ENCODE results near the gene CNFN.

Gene CNFN

GRCh38 chr19:42376177-42376555 lies 13.9 kb downstream of the CNFN start:
- peaks cover 3% of the 10 kb centered on the region for H3K4me1 ChIP-seq (ENCODE audit: control insufficient read depth, insufficient read depth, low read length)
- DNase-seq (ENCODE audit: low read depth, low spot score), result no peak
- peaks cover 11% of the 10 kb centered on the region; the same call in 1 of the 2 replicates for H3K36me3 ChIP-seq (ENCODE audit: control insufficient read depth, insufficient read depth, low read length)
- WGBS (ENCODE audit: insufficient coverage, insufficient read length), result no CpG with 5 or more reads among the region's 17 CpGs
- H3K27me3 ChIP-seq (ENCODE audit: control insufficient read depth, insufficient read depth, low read length), result no peaks in the 10 kb centered on the region
- no peak overlapping the region for H3K27ac ChIP-seq (ENCODE audit: low read length)
- no peak overlapping the region for H3K4me3 ChIP-seq (ENCODE audit: low read length)
- H3K9me3 ChIP-seq (ENCODE audit: control insufficient read depth, insufficient read depth, low read length), result no peaks in the 10 kb centered on the region

- no peaks in the 10 kb centered on the region for H3K27me3 ChIP-seq (ENCODE audit: control insufficient read depth, insufficient read depth, low read length)
- peaks cover 6% of the 10 kb centered on the region for H3K4me1 ChIP-seq (ENCODE audit: control insufficient read depth, insufficient read depth, low read length)
- no peaks in the 10 kb centered on the region for H3K9me3 ChIP-seq (ENCODE audit: control insufficient read depth, insufficient read depth, low read length)
- DNase-seq (ENCODE audit: low read depth, low spot score), result no peak
- no peak overlapping the region for H3K27ac ChIP-seq (ENCODE audit: low read length)
- H3K4me3 ChIP-seq (ENCODE audit: low read length), result no peak overlapping the region
- H3K36me3 ChIP-seq (ENCODE audit: control insufficient read depth, insufficient read depth, low read length), result peaks cover 11% of the 10 kb centered on the region; the same call in 1 of the 2 replicates
- no CpG with 5 or more reads among the region's 54 CpGs for WGBS (ENCODE audit: insufficient coverage, insufficient read length)
Measured at GRCh38 chr19:42375415-42376176, 14.5 kb downstream of the CNFN start.

- DNase-seq (ENCODE audit: low read depth, low spot score), result no peak
- H3K4me3 ChIP-seq (ENCODE audit: low read length), result no peak overlapping the region
- peaks cover 6% of the 10 kb centered on the region for H3K4me1 ChIP-seq (ENCODE audit: control insufficient read depth, insufficient read depth, low read length)
- no peaks in the 10 kb centered on the region for H3K27me3 ChIP-seq (ENCODE audit: control insufficient read depth, insufficient read depth, low read length)
- H3K27ac ChIP-seq (ENCODE audit: low read length), result no peak overlapping the region
- WGBS (ENCODE audit: insufficient coverage, insufficient read length), result no CpG with 5 or more reads among the region's 11 CpGs
- H3K36me3 ChIP-seq (ENCODE audit: control insufficient read depth, insufficient read depth, low read length), result peaks cover 11% of the 10 kb centered on the region; the same call in 1 of the 2 replicates
- H3K9me3 ChIP-seq (ENCODE audit: control insufficient read depth, insufficient read depth, low read length), result no peaks in the 10 kb centered on the region
Measured at GRCh38 chr19:42374826-42375376, 15.2 kb downstream of the CNFN start.

GRCh38 chr19:42370626-42371175 lies 19.4 kb downstream of the CNFN start:
- Histone ChIP-seq H3K4me3 (ENCODE audit: low read length) (no peak overlapping the region), H3K36me3 (ENCODE audit: control insufficient read depth, insufficient read depth, low read length) (peaks cover 6% of the 10 kb centered on the region; the same call in 1 of the 2 replicates), H3K9me3 (ENCODE audit: control insufficient read depth, insufficient read depth, low read length) (no peaks in the 10 kb centered on the region), H3K27ac (ENCODE audit: low read length) (no peak overlapping the region), H3K4me1 (ENCODE audit: control insufficient read depth, insufficient read depth, low read length) (peaks cover 16% of the 10 kb centered on the region), H3K27me3 (ENCODE audit: control insufficient read depth, insufficient read depth, low read length) (no peaks in the 10 kb centered on the region)
- WGBS (ENCODE audit: insufficient coverage, insufficient read length), result no CpG with 5 or more reads among the region's 12 CpGs
- DNase-seq (ENCODE audit: low read depth, low spot score), result no peak

GRCh38 chr19:42370068-42370520 lies 20.0 kb downstream of the CNFN start:
- DNase-seq (ENCODE audit: low read depth, low spot score), result peak; percentile 89
- no CpG with 5 or more reads among the region's 9 CpGs for WGBS (ENCODE audit: insufficient coverage, insufficient read length)
- H3K4me3 ChIP-seq (ENCODE audit: low read length), result no peak overlapping the region

GRCh38 chr19:42369433-42370067 lies 20.5 kb downstream of the CNFN start:
- H3K9me3 ChIP-seq (ENCODE audit: control insufficient read depth, insufficient read depth, low read length), result no peaks in the 10 kb centered on the region
- no CpG with 5 or more reads among the region's 27 CpGs for WGBS (ENCODE audit: insufficient coverage, insufficient read length)
- no peaks in the 10 kb centered on the region for H3K27me3 ChIP-seq (ENCODE audit: control insufficient read depth, insufficient read depth, low read length)
- no peak for DNase-seq (ENCODE audit: low read depth, low spot score)
- H3K27ac ChIP-seq (ENCODE audit: low read length), result no peak overlapping the region
- 0 out of 2 replicates have a peak, but pooled peaks cover 3% of the 10 kb centered on the region for H3K36me3 ChIP-seq (ENCODE audit: control insufficient read depth, insufficient read depth, low read length)
- H3K4me3 ChIP-seq (ENCODE audit: low read length), result no peak overlapping the region
- H3K4me1 ChIP-seq (ENCODE audit: control insufficient read depth, insufficient read depth, low read length), result peaks cover 16% of the 10 kb centered on the region

More at GRCh38 chr19:42370068-42370520, 20.0 kb downstream of the CNFN start:
- H3K27ac ChIP-seq (ENCODE audit: low read length), result no peak overlapping the region
- 0 out of 2 replicates have a peak, but pooled peaks cover 3% of the 10 kb centered on the region for H3K36me3 ChIP-seq (ENCODE audit: control insufficient read depth, insufficient read depth, low read length)
- no peaks in the 10 kb centered on the region for H3K9me3 ChIP-seq (ENCODE audit: control insufficient read depth, insufficient read depth, low read length)
- peaks cover 16% of the 10 kb centered on the region for H3K4me1 ChIP-seq (ENCODE audit: control insufficient read depth, insufficient read depth, low read length)
- H3K27me3 ChIP-seq (ENCODE audit: control insufficient read depth, insufficient read depth, low read length), result no peaks in the 10 kb centered on the region

- H3K9me3 ChIP-seq (ENCODE audit: control insufficient read depth, insufficient read depth, low read length), result 0 out of 2 replicates have a peak, but pooled peaks cover 1% of the 10 kb centered on the region
- no peak overlapping the region for H3K4me3 ChIP-seq (ENCODE audit: low read length)
- DNase-seq (ENCODE audit: low read depth, low spot score), result no peak
- peaks cover 16% of the 10 kb centered on the region for H3K4me1 ChIP-seq (ENCODE audit: control insufficient read depth, insufficient read depth, low read length)
- peaks cover 8% of the 10 kb centered on the region for H3K36me3 ChIP-seq (ENCODE audit: control insufficient read depth, insufficient read depth, low read length)
- WGBS (ENCODE audit: insufficient coverage, insufficient read length), result no CpG with 5 or more reads among the region's 15 CpGs
- no peaks in the 10 kb centered on the region for H3K27me3 ChIP-seq (ENCODE audit: control insufficient read depth, insufficient read depth, low read length)
- H3K27ac ChIP-seq (ENCODE audit: low read length), result no peak overlapping the region
Measured at GRCh38 chr19:42368765-42369164, 21.3 kb downstream of the CNFN start.

GRCh38 chr19:42368360-42368759 lies 21.7 kb downstream of the CNFN start:
- Histone ChIP-seq H3K4me1 (ENCODE audit: control insufficient read depth, insufficient read depth, low read length) (peaks cover 16% of the 10 kb centered on the region), H3K36me3 (ENCODE audit: control insufficient read depth, insufficient read depth, low read length) (peaks cover 9% of the 10 kb centered on the region), H3K4me3 (ENCODE audit: low read length) (no peak overlapping the region), H3K27me3 (ENCODE audit: control insufficient read depth, insufficient read depth, low read length) (no peaks in the 10 kb centered on the region), H3K27ac (ENCODE audit: low read length) (no peak overlapping the region), H3K9me3 (ENCODE audit: control insufficient read depth, insufficient read depth, low read length) (0 out of 2 replicates have a peak, but pooled peaks cover 2% of the 10 kb centered on the region)
- no peak for DNase-seq (ENCODE audit: low read depth, low spot score)
- no CpG with 5 or more reads among the region's 11 CpGs for WGBS (ENCODE audit: insufficient coverage, insufficient read length)

GRCh38 chr19:42367929-42368328 lies 22.2 kb downstream of the CNFN start:
- no peak overlapping the region for H3K27ac ChIP-seq (ENCODE audit: low read length)
- H3K4me3 ChIP-seq (ENCODE audit: low read length), result no peak overlapping the region
- WGBS (ENCODE audit: insufficient coverage, insufficient read length), result no CpG with 5 or more reads among the region's 4 CpGs
- DNase-seq (ENCODE audit: low read depth, low spot score), result no peak
- H3K9me3 ChIP-seq (ENCODE audit: control insufficient read depth, insufficient read depth, low read length), result 0 out of 2 replicates have a peak, but pooled peaks cover 2% of the 10 kb centered on the region
- no peaks in the 10 kb centered on the region for H3K27me3 ChIP-seq (ENCODE audit: control insufficient read depth, insufficient read depth, low read length)
- H3K4me1 ChIP-seq (ENCODE audit: control insufficient read depth, insufficient read depth, low read length), result peaks cover 16% of the 10 kb centered on the region
- H3K36me3 ChIP-seq (ENCODE audit: control insufficient read depth, insufficient read depth, low read length), result peaks cover 9% of the 10 kb centered on the region

GRCh38 chr19:42366673-42367072 lies 23.4 kb downstream of the CNFN start:
- Histone ChIP-seq H3K9me3 (ENCODE audit: control insufficient read depth, insufficient read depth, low read length) (0 out of 2 replicates have a peak, but pooled peaks cover 2% of the 10 kb centered on the region), H3K4me3 (ENCODE audit: low read length) (no peak overlapping the region), H3K27me3 (ENCODE audit: control insufficient read depth, insufficient read depth, low read length) (no peaks in the 10 kb centered on the region), H3K36me3 (ENCODE audit: control insufficient read depth, insufficient read depth, low read length) (peaks cover 9% of the 10 kb centered on the region), H3K27ac (ENCODE audit: low read length) (no peak overlapping the region), H3K4me1 (ENCODE audit: control insufficient read depth, insufficient read depth, low read length) (peaks cover 16% of the 10 kb centered on the region)
- DNase-seq (ENCODE audit: low read depth, low spot score), result no peak
- WGBS (ENCODE audit: insufficient coverage, insufficient read length), result no CpG with 5 or more reads among the region's 1 CpG
